ENCODE data around the gene NAT16. TPM values are rescaled to one million over a fixed set of nuclear protein-coding genes. Genes with fewer than 3 reads are reported as not detected.

NAT16 gene
- total and polyA plus RNA-seq, 2 experiments from 2014 or later: 0.27 TPM; not detected in 1

DNA sequence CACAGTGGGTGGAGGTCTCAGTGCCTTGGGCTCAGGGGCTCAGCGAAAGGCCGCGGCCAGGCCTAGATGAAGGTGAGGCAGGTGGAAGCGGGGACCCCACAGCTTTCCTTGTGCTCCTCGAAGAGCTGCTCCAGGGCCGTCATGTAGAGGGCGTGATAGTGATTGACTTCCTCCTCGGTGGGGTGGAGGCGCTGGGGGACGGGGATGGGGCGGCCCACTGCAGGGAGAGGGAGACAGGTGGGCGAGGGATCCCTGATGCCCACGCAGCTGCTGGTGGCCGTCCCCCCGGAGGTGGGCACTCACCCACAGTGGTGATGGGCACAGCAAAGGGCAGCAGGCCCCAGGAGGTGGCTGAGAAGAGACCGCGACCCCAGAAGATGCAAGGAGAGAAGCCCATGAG is 15.8 kb upstream of the NAT16 start:
- peaks cover 12% of the 10 kb centered on the region for H3K27me3 ChIP-seq

DNA sequence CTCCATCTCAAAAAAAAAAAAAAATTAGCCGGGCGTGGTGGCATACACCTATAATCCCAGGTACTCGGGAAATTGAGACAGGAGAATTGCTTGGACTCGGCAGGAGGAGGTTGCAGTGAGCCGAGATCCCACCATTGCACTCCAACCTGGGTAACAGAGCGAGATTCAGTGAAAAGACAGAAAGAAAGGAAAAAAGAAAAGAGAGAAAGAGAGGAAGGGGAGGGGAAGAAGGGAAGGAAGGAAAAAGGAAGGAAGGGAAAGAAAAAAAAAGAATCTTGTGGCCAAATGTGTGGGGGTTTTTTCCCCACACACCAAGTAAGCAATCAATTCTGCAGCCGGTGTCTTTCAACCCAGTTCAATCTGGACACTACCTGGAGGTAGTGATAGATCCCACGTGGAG is 9.0 kb upstream of the NAT16 start:
- no peak for DNase-seq (ENCODE audit: low read depth in 1 of 2, low spot score in 1 of 2)
- Histone ChIP-seq H3K27ac (no peak overlapping the region), H3K4me1 (ENCODE audit: low read depth) (no peaks in the 10 kb centered on the region), H3K9me3 (ENCODE audit: low read depth) (no peaks in the 10 kb centered on the region), H3K36me3 (no peaks in the 10 kb centered on the region), H3K4me3 (no peak overlapping the region), H3K27me3 (peaks cover 16% of the 10 kb centered on the region)
- TF ChIP-seq, protein P1, sequence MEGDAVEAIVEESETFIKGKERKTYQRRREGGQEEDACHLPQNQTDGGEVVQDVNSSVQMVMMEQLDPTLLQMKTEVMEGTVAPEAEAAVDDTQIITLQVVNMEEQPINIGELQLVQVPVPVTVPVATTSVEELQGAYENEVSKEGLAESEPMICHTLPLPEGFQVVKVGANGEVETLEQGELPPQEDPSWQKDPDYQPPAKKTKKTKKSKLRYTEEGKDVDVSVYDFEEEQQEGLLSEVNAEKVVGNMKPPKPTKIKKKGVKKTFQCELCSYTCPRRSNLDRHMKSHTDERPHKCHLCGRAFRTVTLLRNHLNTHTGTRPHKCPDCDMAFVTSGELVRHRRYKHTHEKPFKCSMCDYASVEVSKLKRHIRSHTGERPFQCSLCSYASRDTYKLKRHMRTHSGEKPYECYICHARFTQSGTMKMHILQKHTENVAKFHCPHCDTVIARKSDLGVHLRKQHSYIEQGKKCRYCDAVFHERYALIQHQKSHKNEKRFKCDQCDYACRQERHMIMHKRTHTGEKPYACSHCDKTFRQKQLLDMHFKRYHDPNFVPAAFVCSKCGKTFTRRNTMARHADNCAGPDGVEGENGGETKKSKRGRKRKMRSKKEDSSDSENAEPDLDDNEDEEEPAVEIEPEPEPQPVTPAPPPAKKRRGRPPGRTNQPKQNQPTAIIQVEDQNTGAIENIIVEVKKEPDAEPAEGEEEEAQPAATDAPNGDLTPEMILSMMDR (IDR thresholded peaks at IDR 0.05; ENCODE audit: low read depth, low read length): no peak

More for the DNA sequence above, 15.8 kb upstream of the NAT16 start:
- Histone ChIP-seq H3K36me3 (no peaks in the 10 kb centered on the region), H3K4me1 (ENCODE audit: low read depth) (no peaks in the 10 kb centered on the region), H3K9me3 (ENCODE audit: low read depth) (no peaks in the 10 kb centered on the region), H3K4me3 (no peak overlapping the region), H3K27ac (no peak overlapping the region)
- DNase-seq (ENCODE audit: low read depth in 1 of 2, low spot score in 1 of 2): no peak
- TF ChIP-seq, protein P1 (IDR thresholded peaks at IDR 0.05; ENCODE audit: low read depth, low read length): no peak

GRCh38 chr7:101186844-101187428 is 6.8 kb upstream of the NAT16 start:
- no peaks in the 10 kb centered on the region for H3K4me1 ChIP-seq (ENCODE audit: low read depth)
- DNase-seq (ENCODE audit: low read depth in 1 of 2, low spot score in 1 of 2): no peak
- no peaks in the 10 kb centered on the region for H3K9me3 ChIP-seq (ENCODE audit: low read depth)
- H3K27ac ChIP-seq: no peak overlapping the region
- no peaks in the 10 kb centered on the region for H3K36me3 ChIP-seq
- TF ChIP-seq, protein P1 (IDR thresholded peaks at IDR 0.05; ENCODE audit: low read depth, low read length): no peak
- H3K27me3 ChIP-seq: peaks cover 13% of the 10 kb centered on the region
- no peak overlapping the region for H3K4me3 ChIP-seq

GRCh38 chr7:101186194-101186593 is 6.1 kb upstream of the NAT16 start:
- Histone ChIP-seq H3K4me1 (ENCODE audit: low read depth) (no peaks in the 10 kb centered on the region), H3K27ac (no peak overlapping the region), H3K27me3 (peaks cover 16% of the 10 kb centered on the region), H3K4me3 (no peak overlapping the region), H3K9me3 (ENCODE audit: low read depth) (no peaks in the 10 kb centered on the region), H3K36me3 (no peaks in the 10 kb centered on the region)
- DNase-seq (ENCODE audit: low read depth in 1 of 2, low spot score in 1 of 2): no peak
- TF ChIP-seq, protein P1 (IDR thresholded peaks at IDR 0.05; ENCODE audit: low read depth, low read length): no peak

DNA sequence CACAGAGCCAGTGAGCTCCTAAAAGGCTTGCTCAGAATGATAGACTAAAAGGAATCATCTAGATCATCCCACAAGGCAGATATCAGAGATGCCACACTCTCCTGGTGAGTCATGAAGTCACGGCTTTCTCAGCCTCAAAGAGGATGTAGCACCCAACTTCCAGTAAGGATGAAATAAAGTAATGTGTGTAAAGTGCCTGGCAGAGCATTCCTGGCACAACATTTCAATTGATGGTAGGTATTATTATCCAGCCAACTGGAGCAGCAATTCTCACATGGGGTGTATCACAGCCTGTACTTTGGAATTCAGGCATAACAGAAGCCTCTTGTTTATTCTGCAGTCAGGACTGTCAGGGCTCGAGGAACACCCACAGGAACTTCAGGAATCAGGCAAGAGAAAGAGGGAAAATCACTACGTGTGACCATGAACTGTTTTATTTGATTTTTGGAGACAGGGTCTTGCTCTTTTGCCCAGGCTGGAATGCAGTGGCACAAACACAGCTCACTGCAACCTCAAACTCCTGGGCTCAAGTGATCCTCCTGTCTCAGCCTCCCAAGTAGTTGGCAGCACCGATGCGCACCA is 5.3 kb upstream of the NAT16 start:
- H3K9me3 ChIP-seq (ENCODE audit: low read depth): no peaks in the 10 kb centered on the region
- no peak overlapping the region for H3K27ac ChIP-seq
- no peaks in the 10 kb centered on the region for H3K4me1 ChIP-seq (ENCODE audit: low read depth)
- no peak for DNase-seq (ENCODE audit: low read depth in 1 of 2, low spot score in 1 of 2)
- no peaks in the 10 kb centered on the region for H3K36me3 ChIP-seq
- TF ChIP-seq, protein P1 (IDR thresholded peaks at IDR 0.05; ENCODE audit: low read depth, low read length): no peak
- H3K27me3 ChIP-seq: peaks cover 25% of the 10 kb centered on the region
- no peak overlapping the region for H3K4me3 ChIP-seq

All from cardiac muscle cell (in vitro differentiated cells and primary cell).